NCI-H2171 (cell line): ENCODE results near the gene CRADD.
A peak's percentile ranks its signal among the peaks of the same experiment; 100 is the strongest.
"Not testable (repeated sequence)": the region's sequence is repeated elsewhere in the genome, so short reads cannot be mapped to it uniquely, and the experiment has no call there.

Experiments
- DNase-seq: peaks from one replicate; lab custom pipeline; 2025; lab: John Stamatoyannopoulos, UW

CRADD gene

GRCh38 chr12:93758801-93759373, 81.7 kb downstream of the CRADD start:
- DNase-seq: no peak

DNA sequence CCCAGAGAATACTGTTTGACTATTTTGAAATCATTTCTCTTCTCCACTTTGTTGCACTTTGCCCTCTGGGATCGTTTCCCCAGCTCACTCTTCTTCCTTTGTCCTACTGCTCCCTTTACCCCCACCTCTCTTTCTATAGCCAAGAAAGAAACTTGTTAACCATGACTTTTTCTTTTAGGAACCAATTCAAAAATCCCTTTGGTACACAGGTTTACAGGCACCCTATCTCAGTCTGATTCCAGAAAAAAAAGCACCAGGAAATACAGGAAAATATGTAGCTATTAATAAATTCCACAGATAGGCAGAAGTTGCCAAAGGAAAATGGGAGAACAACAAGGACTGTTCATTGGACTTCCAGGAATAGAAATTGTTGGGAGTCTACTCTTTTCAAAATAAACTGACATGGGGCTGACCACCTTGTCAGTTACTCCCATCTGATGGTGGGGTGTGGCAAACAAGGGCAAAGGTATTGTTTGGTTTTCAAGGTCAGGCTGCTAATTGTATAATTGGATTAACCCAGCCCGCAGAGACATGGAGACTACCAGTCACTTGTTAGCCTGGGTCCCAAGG, 82.4 kb downstream of the CRADD start:
- no peak for DNase-seq

DNA sequence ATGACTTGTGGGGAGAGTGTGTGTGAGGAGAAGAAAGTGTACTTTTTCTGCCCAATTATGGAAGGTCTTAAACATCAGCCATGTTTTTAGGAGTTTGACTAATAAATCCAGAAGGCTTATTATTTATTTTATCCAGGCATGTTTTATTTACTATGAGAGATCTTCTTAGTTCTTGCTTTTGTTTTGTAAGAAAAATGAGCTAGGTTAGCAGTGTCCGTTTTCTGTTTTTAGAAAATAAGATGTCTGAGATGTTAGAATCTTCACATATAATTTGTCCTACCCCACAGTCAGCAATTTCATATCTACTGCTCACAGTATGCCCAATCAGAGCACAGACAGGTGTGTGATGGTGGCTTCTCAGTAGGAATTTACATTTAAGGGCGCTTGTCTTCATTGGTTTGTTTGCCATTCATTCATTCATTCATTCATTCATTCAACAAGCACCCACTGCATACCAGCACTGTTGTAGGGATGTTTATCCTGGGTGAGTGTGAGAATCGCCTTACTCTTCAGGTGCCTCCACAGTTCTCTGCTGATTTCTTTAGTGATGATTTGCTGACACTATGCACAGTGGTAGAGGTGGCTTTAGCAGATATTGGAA, 83.2 kb downstream of the CRADD start:
- DNase-seq: no peak

GRCh38 chr12:93762059-93762719, 85.0 kb downstream of the CRADD start:
- DNase-seq: no peak

- no peak for DNase-seq
These were observed 85.9 kb downstream of the CRADD start for GRCh38 chr12:93762912-93763553.

DNA sequence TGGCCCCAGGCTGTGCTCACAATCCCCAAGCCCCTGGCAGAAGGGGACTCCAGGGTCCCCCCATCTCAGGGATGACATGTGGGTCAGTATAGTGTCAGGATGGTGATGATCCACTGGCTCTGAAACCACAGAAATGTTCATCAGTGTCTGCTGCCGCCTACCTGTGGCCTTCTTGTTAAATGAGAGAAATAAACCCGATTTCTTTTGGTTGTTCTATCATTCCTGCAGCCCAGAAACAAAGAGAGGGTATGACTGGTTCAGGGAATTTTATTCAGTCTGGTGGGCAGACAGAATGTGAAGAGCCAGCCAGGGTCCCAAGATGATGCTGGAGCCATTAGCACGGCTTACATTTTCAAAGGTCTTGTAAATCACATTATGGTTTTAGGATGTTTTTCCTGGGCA, 86.6 kb downstream of the CRADD start:
- DNase-seq: no peak

DNA sequence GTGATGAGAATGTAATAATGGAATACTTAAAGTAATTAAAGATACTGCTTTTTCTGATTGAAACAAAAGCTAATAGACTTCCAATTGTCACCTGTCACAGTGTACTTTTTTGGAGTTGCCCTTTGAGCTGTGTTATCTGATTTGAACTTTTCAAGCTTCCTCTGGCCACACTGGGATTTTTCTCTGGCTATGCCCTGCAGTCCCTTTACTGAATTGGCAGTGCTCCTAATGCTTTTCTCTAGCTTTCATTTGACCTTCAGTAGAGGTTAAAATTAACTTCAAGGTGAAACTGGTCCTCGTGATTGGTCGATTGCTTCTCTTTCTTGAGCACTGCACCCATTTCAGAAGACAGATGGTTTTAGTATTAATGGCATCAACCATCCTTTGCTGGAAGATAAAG, 89.2 kb downstream of the CRADD start:
- DNase-seq: no peak

- no peak for DNase-seq
These were observed 89.8 kb downstream of the CRADD start for GRCh38 chr12:93766796-93767523.

DNA sequence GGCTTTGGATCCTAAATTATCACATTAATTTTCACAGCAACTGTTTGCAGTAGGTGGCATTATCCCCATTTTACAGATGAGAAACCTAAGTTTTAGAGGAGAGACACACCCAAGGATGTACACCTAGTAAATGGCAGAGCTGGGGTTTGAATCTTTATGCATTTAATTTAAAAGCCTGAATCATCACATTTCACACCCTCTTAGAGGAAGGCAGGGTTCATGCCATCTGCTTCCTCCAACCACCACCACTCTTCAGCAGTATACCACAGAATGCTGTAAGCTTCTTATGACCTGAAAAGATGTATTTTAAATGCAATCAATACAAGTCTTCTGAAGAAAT, 90.3 kb downstream of the CRADD start:
- DNase-seq: peak; percentile 27

DNA sequence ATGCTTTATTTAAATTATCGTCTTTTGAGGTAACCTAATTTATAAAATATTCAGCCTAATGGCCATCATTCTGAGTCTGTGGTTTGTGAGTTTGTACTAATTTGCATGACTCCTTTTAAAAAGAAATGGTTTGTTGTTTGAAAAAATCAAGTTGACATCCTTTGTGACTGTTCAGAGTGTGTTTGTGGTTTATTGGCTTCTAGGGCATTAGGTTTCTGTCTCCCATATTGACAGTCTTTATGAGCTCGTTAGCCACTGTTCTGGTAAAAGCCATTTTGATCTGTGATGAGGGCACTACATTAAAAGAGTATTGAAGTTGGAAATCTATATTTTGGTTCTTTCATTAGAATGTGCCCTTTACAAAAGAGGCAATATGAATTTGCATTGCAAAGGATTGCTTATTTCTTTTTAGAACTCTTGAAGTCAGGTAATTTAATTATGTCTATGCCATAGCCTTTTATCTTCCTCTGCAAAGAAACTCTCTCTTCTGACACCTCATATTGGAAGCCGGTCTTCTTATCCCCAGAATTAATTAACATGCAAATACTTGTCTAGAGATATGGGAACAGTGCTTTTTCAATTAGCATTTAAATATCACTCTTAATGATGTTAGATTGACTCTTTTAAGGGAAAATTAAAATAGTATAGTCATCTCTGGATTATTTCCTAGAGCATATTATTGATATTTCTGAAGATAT, 95.0 kb downstream of the CRADD start:
- no peak for DNase-seq

DNA sequence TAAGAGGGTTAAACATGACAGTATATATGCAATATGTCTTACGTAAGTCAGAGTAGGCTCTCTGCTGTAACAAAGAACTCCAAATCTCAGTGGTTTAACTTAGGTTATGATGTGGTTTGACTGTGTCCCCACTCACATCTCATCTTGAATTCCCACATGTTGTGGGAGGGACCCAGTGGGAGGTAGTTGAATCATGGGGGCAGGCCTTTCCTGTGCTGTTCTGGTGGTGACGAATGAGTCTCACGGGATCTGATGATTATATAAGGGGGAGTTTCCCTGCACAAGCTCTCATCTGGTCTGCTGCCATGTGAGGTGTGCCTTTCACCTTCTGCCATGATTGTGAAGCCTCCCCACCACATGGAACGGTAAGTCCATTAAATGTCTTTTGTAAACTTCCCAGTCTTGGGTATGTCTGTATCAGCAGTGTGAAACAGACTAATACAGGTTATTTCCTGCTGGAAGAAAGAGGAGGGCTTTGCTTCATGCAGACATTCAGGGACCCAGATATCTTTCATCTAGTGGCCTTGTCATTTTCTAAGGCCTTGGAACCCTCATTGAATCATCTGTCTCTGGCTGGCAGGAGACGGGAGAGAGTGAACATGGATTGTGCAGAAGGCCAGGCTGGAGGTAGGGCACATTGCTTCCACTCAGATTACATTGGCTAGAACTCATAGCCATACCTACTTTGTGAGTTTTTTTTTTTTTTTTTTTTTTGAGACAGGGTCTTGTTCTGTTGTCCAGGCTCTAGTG, 96.1 kb downstream of the CRADD start:
- DNase-seq: no peak

DNA sequence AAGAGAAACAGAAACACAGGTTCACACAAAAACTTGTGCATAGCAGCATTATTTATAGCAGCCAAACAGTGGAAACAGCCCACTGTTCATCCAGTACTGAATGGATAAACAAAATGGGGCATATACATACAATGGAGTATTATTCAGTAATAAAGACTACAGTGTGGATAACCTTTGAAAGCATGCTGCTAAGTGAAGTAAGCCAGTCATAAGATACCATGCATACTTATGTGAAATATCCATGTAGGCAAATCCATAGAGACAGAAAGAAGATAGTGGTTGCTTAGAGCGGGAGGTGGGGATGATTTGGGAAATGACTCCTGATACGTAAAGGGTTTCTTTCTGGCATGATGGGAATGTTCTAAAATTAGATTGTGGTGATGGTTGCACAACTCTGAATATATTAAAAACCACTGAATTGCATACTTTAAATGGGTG, 99.4 kb downstream of the CRADD start:
- DNase-seq: no peak

DNA sequence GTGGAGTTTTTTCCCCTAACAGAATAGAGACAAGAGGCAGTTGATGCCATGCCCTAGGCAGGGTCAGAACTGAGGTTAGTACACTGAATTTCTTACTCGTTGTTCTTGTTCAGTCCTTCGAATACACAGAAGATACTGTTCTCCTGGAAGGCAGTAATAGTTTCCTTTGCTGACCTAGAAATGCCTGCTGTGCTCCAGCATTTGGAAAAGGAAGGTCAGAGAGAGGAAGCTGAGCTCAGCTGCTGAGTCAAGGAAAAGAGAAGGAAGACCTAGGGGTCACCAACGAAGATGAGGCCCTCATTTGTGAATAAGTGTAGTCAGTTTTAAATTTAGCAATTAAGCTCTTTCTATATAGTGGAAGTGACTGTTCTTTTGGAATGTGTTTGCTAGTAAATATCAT, 100.1 kb downstream of the CRADD start:
- no peak for DNase-seq

DNA sequence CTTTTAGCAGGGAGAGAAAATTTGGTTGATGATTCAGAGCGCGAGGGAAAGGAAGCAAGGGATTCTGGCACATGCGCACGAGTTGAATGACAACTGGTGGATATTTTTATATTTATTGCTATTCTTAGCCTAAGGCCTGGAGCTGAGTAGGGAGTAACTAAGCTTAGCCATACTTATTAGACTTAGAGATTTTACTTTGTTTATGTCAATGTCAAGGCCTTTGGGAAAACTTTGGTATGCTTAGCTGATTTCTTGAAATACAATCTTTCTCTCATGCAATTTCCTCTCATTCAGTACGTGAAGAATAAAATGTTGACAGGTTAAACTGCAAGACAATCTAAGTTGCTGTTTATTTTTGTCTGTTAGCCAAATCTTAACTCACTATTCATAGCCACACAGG, 101.1 kb downstream of the CRADD start:
- no peak for DNase-seq

DNA sequence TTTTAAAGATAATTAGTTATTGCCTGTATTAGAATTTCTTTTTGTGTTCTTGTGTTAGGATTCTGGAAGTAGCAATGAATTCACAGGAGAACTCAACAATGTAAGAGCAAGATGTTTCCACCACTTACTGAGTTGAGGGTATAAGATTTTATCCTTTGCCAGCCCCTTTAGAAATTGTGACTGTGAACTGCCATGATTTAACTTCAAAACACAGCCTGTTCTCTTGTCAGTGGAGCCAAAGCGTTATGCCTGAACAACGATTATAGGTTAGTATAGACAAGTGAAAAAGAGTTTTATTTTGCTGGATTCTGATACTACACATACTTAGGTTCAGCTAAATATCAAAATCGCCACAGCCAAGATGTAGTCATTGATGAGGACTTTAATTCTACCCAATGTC, 101.6 kb downstream of the CRADD start:
- no peak for DNase-seq

- DNase-seq: no peak
These were observed 103.0 kb downstream of the CRADD start for GRCh38 chr12:93780101-93780641.

- DNase-seq: not testable (repeated sequence)
These were observed 103.7 kb downstream of the CRADD start for GRCh38 chr12:93780886-93781285.

GRCh38 chr12:93781961-93782360, 104.8 kb downstream of the CRADD start:
- DNase-seq: not testable (repeated sequence)

GRCh38 chr12:93782853-93783252, 105.7 kb downstream of the CRADD start:
- DNase-seq: no peak

GRCh38 chr12:93783832-93784231, 106.7 kb downstream of the CRADD start:
- DNase-seq: no peak
